Measurements from ENCODE around the gene PLA2G6.
"Not testable (repeated sequence)": the region's sequence is repeated elsewhere in the genome, so short reads cannot be mapped to it uniquely, and the experiment has no call there.

The PLA2G6 gene

GRCh38 chr22:38163844-38164550 lies 17.6 kb downstream of the PLA2G6 start:
- no peak for DNase-seq (ENCODE audit: low spot score)

- DNase-seq (ENCODE audit: low spot score) = no peak
These were observed 18.5 kb downstream of the PLA2G6 start for GRCh38 chr22:38162881-38163843.

GRCh38 chr22:38155703-38156102 lies 25.9 kb downstream of the PLA2G6 start:
- no peak for DNase-seq (ENCODE audit: low spot score)

GRCh38 chr22:38154563-38154915 lies 27.1 kb downstream of the PLA2G6 start:
- not testable (repeated sequence) for DNase-seq (ENCODE audit: low spot score)

- no peak for DNase-seq (ENCODE audit: low spot score)
These were observed 27.6 kb downstream of the PLA2G6 start for GRCh38 chr22:38153821-38154562.

GRCh38 chr22:38151126-38151500 lies 30.5 kb downstream of the PLA2G6 start:
- no peak for DNase-seq (ENCODE audit: low spot score)

- DNase-seq (ENCODE audit: low spot score) = no peak
These were observed 33.4 kb downstream of the PLA2G6 start for GRCh38 chr22:38148245-38148644.

GRCh38 chr22:38146166-38146565 lies 35.5 kb downstream of the PLA2G6 start:
- not testable (repeated sequence) for DNase-seq (ENCODE audit: low spot score)

GRCh38 chr22:38144025-38144405 lies 37.6 kb downstream of the PLA2G6 start:
- DNase-seq (ENCODE audit: low spot score) = no peak

- no peak for DNase-seq (ENCODE audit: low spot score)
These were observed 39.0 kb downstream of the PLA2G6 start for GRCh38 chr22:38142606-38143005.

GRCh38 chr22:38141217-38141973 lies 40.2 kb downstream of the PLA2G6 start:
- no peak for DNase-seq (ENCODE audit: low spot score)

GRCh38 chr22:38139901-38140300 lies 41.7 kb downstream of the PLA2G6 start:
- DNase-seq (ENCODE audit: low spot score) = no peak

GRCh38 chr22:38138961-38139360 lies 42.7 kb downstream of the PLA2G6 start:
- no peak for DNase-seq (ENCODE audit: low spot score)

GRCh38 chr22:38137876-38138687 lies 43.5 kb downstream of the PLA2G6 start:
- DNase-seq (ENCODE audit: low spot score) = no peak

- no peak for DNase-seq (ENCODE audit: low spot score)
These were observed 45.0 kb downstream of the PLA2G6 start for GRCh38 chr22:38136607-38137006.

- no peak for DNase-seq (ENCODE audit: low spot score)
These were observed 46.4 kb downstream of the PLA2G6 start for GRCh38 chr22:38135133-38135706.

- no peak for DNase-seq (ENCODE audit: low spot score)
These were observed 48.3 kb downstream of the PLA2G6 start for GRCh38 chr22:38133331-38133730.

GRCh38 chr22:38132794-38133193 lies 48.8 kb downstream of the PLA2G6 start:
- no peak for DNase-seq (ENCODE audit: low spot score)

GRCh38 chr22:38132136-38132535 lies 49.5 kb downstream of the PLA2G6 start:
- DNase-seq (ENCODE audit: low spot score) = no peak

GRCh38 chr22:38131399-38131798 lies 50.2 kb downstream of the PLA2G6 start:
- no peak for DNase-seq (ENCODE audit: low spot score)

GRCh38 chr22:38129856-38130255 lies 51.8 kb downstream of the PLA2G6 start:
- no peak for DNase-seq (ENCODE audit: low spot score)
